H1 (cell line): Measurements from ENCODE around the gene AMPH. TPM values are rescaled to one million over a fixed set of nuclear protein-coding genes. Genes with fewer than 3 reads are reported as not detected.

Experiments
- CTCF ChIA-PET: fragments of 300-600 bp; sonication (Branson Sonifier 250); formaldehyde crosslinking; loops from one replicate; lab custom pipeline; 2021; ENCODE audit not compliant: partially characterized antibody; lab: Charles Lee
- POLR2A ChIA-PET: fragments of 300-600 bp; sonication (Branson Sonifier 250); formaldehyde crosslinking; loops from one replicate; lab custom pipeline; 2021; ENCODE audit warnings: inconsistent platforms; ENCODE audit not compliant: partially characterized antibody; lab: Charles Lee
- DNase-seq, 2 experiments: peaks; one replicate each; pipeline versions ENCODE4 v3.0.0 to v3.0.0-alpha.2; 2010 to 2022; ENCODE audit warnings: low spot score in 2 of 2, low read depth in 1 of 2, mixed read lengths in 1 of 2
- FAIRE-seq: peaks from 2 replicates; lab custom pipeline; 2011; peaks lifted over from hg19 to GRCh38; lab: Jason Lieb, UNC
- H2AFZ ChIP-seq: 2 replicates; pipeline ENCODE4 v1.8.1; 2012; ENCODE audit warnings: low read length, inconsistent platforms
- H2AK5ac ChIP-seq: 2 replicates; pipeline ENCODE4 v1.6.1; 2013; ENCODE audit warnings: low read depth, low read length
- H2BK120ac ChIP-seq: replicated peaks from 2 replicates; pipeline ENCODE3; 2013; ENCODE audit warnings: low read depth, low read length, inconsistent platforms
- H2BK12ac ChIP-seq: 2 replicates; pipeline ENCODE4 v1.6.1; 2013; ENCODE audit warnings: low read depth, low read length
- H2BK15ac ChIP-seq: 2 replicates; pipeline ENCODE4 v1.6.1; 2013; ENCODE audit warnings: low read length
- H2BK20ac ChIP-seq: 2 replicates; pipeline ENCODE4 v1.6.1; 2013; ENCODE audit warnings: low read length
- H2BK5ac ChIP-seq: 2 replicates; pipeline ENCODE4 v1.6.1; 2013; ENCODE audit warnings: low read depth, low read length
- H3K14ac ChIP-seq: 2 replicates; pipeline ENCODE4 v1.6.1; 2013; ENCODE audit warnings: inconsistent platforms; ENCODE audit not compliant: insufficient read length
- H3K18ac ChIP-seq: 2 replicates; pipeline ENCODE4 v1.6.1; 2013; ENCODE audit warnings: low read length; ENCODE audit errors: extremely low read depth
- H3K23ac ChIP-seq: 2 replicates; pipeline ENCODE4 v1.6.1; 2013; ENCODE audit warnings: inconsistent platforms; ENCODE audit not compliant: insufficient read length
- H3K23me2 ChIP-seq: 2 replicates; pipeline ENCODE4 v1.6.1; 2013; ENCODE audit warnings: low read depth, low read length
- H3K27ac ChIP-seq: 2 replicates; pipeline ENCODE4 v1.6.1; 2011; ENCODE audit warnings: low read depth, low read length, inconsistent platforms
- H3K27me3 ChIP-seq, 4 experiments: replicated peaks in 1 of 4; 1 replicate in 1 of 4; 2 replicates in 3 of 4; pipeline versions ENCODE4 v1.6.1 to v1.8.1; 2011 to 2013; ENCODE audit warnings: low read length in 3 of 4, mild to moderate bottlenecking in 3 of 4, inconsistent platforms in 2 of 4, mixed read lengths in 2 of 4, moderate library complexity in 1 of 4; ENCODE audit not compliant: control insufficient read depth in 3 of 4, insufficient read depth in 3 of 4; ENCODE audit errors: extremely low read depth in 1 of 4
- H3K36me3 ChIP-seq, 4 experiments: 2 replicates each; pipeline versions ENCODE4 v1.6.1 to v1.8.1; 2011 to 2013; ENCODE audit warnings: mild to moderate bottlenecking in 4 of 4, low read length in 3 of 4, moderate library complexity in 2 of 4, control low read depth in 1 of 4, inconsistent platforms in 1 of 4; ENCODE audit not compliant: insufficient read depth in 4 of 4, control insufficient read depth in 2 of 4
- H3K4ac ChIP-seq: replicated peaks from 2 replicates; pipeline ENCODE3; 2013; ENCODE audit warnings: low read length, low read depth, mixed read lengths, inconsistent platforms; ENCODE audit not compliant: insufficient read length
- H3K4me1 ChIP-seq, 4 experiments: replicated peaks in 1 of 4; 1 replicate in 1 of 4; 2 replicates in 3 of 4; pipeline versions ENCODE4 v1.6.1 to v1.8.1; 2011 to 2013; ENCODE audit warnings: low read length in 3 of 4, inconsistent platforms in 2 of 4, mixed read lengths in 1 of 4; ENCODE audit not compliant: insufficient read depth in 4 of 4, control insufficient read depth in 3 of 4
- H3K4me2 ChIP-seq, 2 experiments: 2 replicates each; pipeline versions ENCODE4 v1.6.1 to v1.8.1; 2011 to 2013; ENCODE audit warnings: low read depth in 2 of 2, low read length in 2 of 2, control low read depth in 1 of 2, inconsistent platforms in 1 of 2, mild to moderate bottlenecking in 1 of 2; ENCODE audit not compliant: insufficient read depth in 1 of 2
- H3K4me3 ChIP-seq, 4 experiments: fragments of 200-600, 300-600 bp in 1 of 4; sonication (generic), shearing (Covaris generic), sonication (Bioruptor Twin) in 1 of 4; 2 replicates each; pipeline versions ENCODE4 v1.5.1 to v1.8.1; 2011 to 2016; ENCODE audit warnings: low read length in 4 of 4, low read depth in 3 of 4, control low read depth in 2 of 4, inconsistent platforms in 2 of 4, mild to moderate bottlenecking in 2 of 4, mixed read lengths in 1 of 4, moderate library complexity in 1 of 4; ENCODE audit not compliant: insufficient read depth in 2 of 4; ENCODE audit errors: extremely low read depth in 1 of 4
- H3K56ac ChIP-seq: replicated peaks from 2 replicates; pipeline ENCODE3; 2013; ENCODE audit warnings: low read depth, mild to moderate bottlenecking, mixed read lengths, low read length, inconsistent platforms; ENCODE audit not compliant: insufficient read length
- H3K79me1 ChIP-seq: 2 replicates; pipeline ENCODE4 v1.6.1; 2013; ENCODE audit warnings: low read depth, low read length, control low read depth
- H3K79me2 ChIP-seq, 2 experiments: 2 replicates each; pipeline versions ENCODE4 v1.6.1 to v1.8.1; 2012 to 2013; ENCODE audit warnings: low read length in 2 of 2, mild to moderate bottlenecking in 2 of 2, inconsistent platforms in 1 of 2; ENCODE audit not compliant: insufficient read depth in 2 of 2, control insufficient read depth in 1 of 2
- H3K9ac ChIP-seq, 4 experiments: replicated peaks in 1 of 4; 1 replicate in 1 of 4; 2 replicates in 3 of 4; pipeline versions ENCODE4 v1.6.1 to v1.8.1; 2011 to 2013; ENCODE audit warnings: low read depth in 3 of 4, low read length in 3 of 4, control low read depth in 2 of 4, mild to moderate bottlenecking in 2 of 4, moderate library complexity in 2 of 4, inconsistent platforms in 1 of 4; ENCODE audit errors: extremely low read depth in 1 of 4
- H3K9me3 ChIP-seq, 2 experiments: 2 replicates each; pipeline versions ENCODE4 v1.6.1 to v1.8.1; 2012 to 2013; ENCODE audit warnings: mild to moderate bottlenecking in 2 of 2, moderate library complexity in 2 of 2, control low read depth in 1 of 2, inconsistent platforms in 1 of 2, low read depth in 1 of 2, low read length in 1 of 2, mixed read lengths in 1 of 2; ENCODE audit not compliant: insufficient read depth in 2 of 2
- H4K20me1 ChIP-seq, 2 experiments: replicated peaks in 1 of 2; 2 replicates each; pipeline versions ENCODE3 to v1.8.1; 2011 to 2013; ENCODE audit warnings: inconsistent platforms in 2 of 2, low read length in 2 of 2, mild to moderate bottlenecking in 1 of 2; ENCODE audit not compliant: insufficient read depth in 2 of 2, control insufficient read depth in 1 of 2
- H4K5ac ChIP-seq: 2 replicates; pipeline ENCODE4 v1.6.1; 2013; ENCODE audit warnings: low read length, low read depth, mixed read lengths, inconsistent platforms; ENCODE audit not compliant: insufficient read length
- H4K8ac ChIP-seq: 2 replicates; pipeline ENCODE4 v1.8.0; 2013; ENCODE audit warnings: mild to moderate bottlenecking, moderate library complexity, low read length, inconsistent platforms; ENCODE audit not compliant: insufficient read depth; ENCODE audit errors: extremely low read depth
- H4K91ac ChIP-seq: replicated peaks from 2 replicates; pipeline ENCODE3; 2013; ENCODE audit warnings: low read length, mixed read lengths, inconsistent platforms; ENCODE audit not compliant: insufficient read length
- E2F6 ChIP-seq: IDR thresholded peaks from 2 replicates; pipeline ENCODE4 v1.6.1; 2012; ENCODE audit warnings: inconsistent platforms
- POLR2A ChIP-seq, 2 experiments: IDR thresholded peaks; 1 replicate in 1 of 2; 2 replicates in 1 of 2; pipeline ENCODE4 v1.6.1; 2011; ENCODE audit warnings: low read depth in 2 of 2, low read length in 2 of 2, mild to moderate bottlenecking in 2 of 2; ENCODE audit errors: control extremely low read depth in 1 of 2
- TEAD4 ChIP-seq: IDR thresholded peaks from 2 replicates; pipeline ENCODE4 v1.6.1; 2012; ENCODE audit warnings: low read depth, low read length, inconsistent platforms, mixed read lengths
- WGBS, 2 experiments: shearing (Covaris generic) in 1 of 2; methylation state at CpG; one replicate each; pipeline versions ENCODE4 v1.1.6 to v1.1.7; 2013 to 2015; ENCODE audit warnings: low lambda C conversion rate in 2 of 2, mixed read lengths in 2 of 2, inconsistent platforms in 1 of 2, low coverage in 1 of 2, missing lambda C conversion rate in 1 of 2; ENCODE audit not compliant: insufficient replicate concordance in 2 of 2, insufficient coverage in 1 of 2, insufficient read length in 1 of 2; ENCODE audit errors: extremely low coverage in 1 of 2, missing lambda C conversion rate in 1 of 2; 5-methylcytosine and 5-hydroxymethylcytosine counted together
- polyA plus RNA-seq, 7 experiments: library from polyadenylated mRNA; depleted of rRNA in 3 of 7; stranded (reverse) in 5 of 7; unstranded in 2 of 7; fragments of >200 nt in 5 of 7; fragments of 200-250 nt in 2 of 7; gene quantifications; 1 replicate in 5 of 7; 2 replicates in 1 of 7; 4 replicates in 1 of 7; pipeline versions ENCODE4 v1.2.1 to v1.2.3, GENCODE V29; 2011 to 2013; ENCODE audit warnings: missing spikeins in 2 of 7, mixed read lengths in 2 of 7
- total RNA-seq: library from RNA; stranded (reverse); fragmentation: NEBNext Ultra II Directional; extraction: Animal tissue kit (Norgen Biotek cat#: 25700); gene quantifications from 2 replicates; pipeline ENCODE4 v1.2.1, GENCODE V29; 2021
- TF ChIP-seq, protein P1 (sequence below), 3 experiments: IDR thresholded peaks; 1 replicate in 2 of 3; 2 replicates in 1 of 3; pipeline versions ENCODE4 v1.5.1 to v1.6.1; 2011; ENCODE audit warnings: low read length in 3 of 3, mild to moderate bottlenecking in 3 of 3, inconsistent platforms in 2 of 3, low read depth in 1 of 3, moderate library complexity in 1 of 3; ENCODE audit not compliant: insufficient read depth in 1 of 3; ENCODE audit errors: control extremely low read depth in 1 of 3

Gene AMPH
- total and polyA plus RNA-seq, 2 of the 8 experiments (the other 6 are each of a cell fraction or from before 2014, with no cell fraction given) = 7.3 to 12.2 TPM

- Histone ChIP-seq H2AK5ac (no peak overlapping the region), H3K4me3 (no peak overlapping the region), H4K20me1 (no peaks in the 10 kb centered on the region), H2AFZ (no peak overlapping the region), H3K79me1 (no peaks in the 10 kb centered on the region), H2BK15ac (no peak overlapping the region), H2BK120ac (no peak overlapping the region), H3K36me3 (no peaks in the 10 kb centered on the region), H2BK5ac (no peak overlapping the region), H3K4me1 (peaks cover 0 to 3% (median 0%) of the 10 kb centered on the region in 4 experiments; a peak in 1 of 7 replicates), H3K23ac (no peak overlapping the region), H3K9ac (no peak overlapping the region), H3K14ac (no peak overlapping the region), H3K23me2 (no peaks in the 10 kb centered on the region), H2BK12ac (no peak overlapping the region), H3K4me2 (no peak overlapping the region), H4K91ac (no peak overlapping the region), H4K5ac (no peak overlapping the region), H3K27me3 (no peaks in the 10 kb centered on the region), H3K18ac (no peak overlapping the region), H2BK20ac (no peak overlapping the region), H3K56ac (no peak overlapping the region), H3K27ac (no peak overlapping the region), H3K4ac (no peak overlapping the region), H4K8ac (no peak overlapping the region), H3K9me3 (no peaks in the 10 kb centered on the region), H3K79me2 (no peaks in the 10 kb centered on the region)
- DNase-seq = no peak
- ChIA-PET CTCF (interaction anchor here (0.6 to 3.1 kb wide), 9 partner anchors 8 to 269 kb away, joined by 3 to 8 read pairs (median 3); no protein-coding TSS in a partner anchor), POLR2A (interaction anchor here (1.0 kb wide), 1 partner anchor 12 kb away, joined by 3 read pairs; no protein-coding TSS in a partner anchor)
- no peak for FAIRE-seq
- 83% methylated on average over 3 of the region's 3 CpGs; no CpG with 5 or more reads in 1 of the 2 experiments for WGBS, 2 experiments
- TF ChIP-seq E2F6 (no peak), TEAD4 (no peak), POLR2A (IDR thresholded peaks at IDR 0.05; ENCODE audit: control extremely low read depth in 1 of 2, low read depth in 2 of 2, low read length in 2 of 2) (no peak)
- TF ChIP-seq, protein P1, sequence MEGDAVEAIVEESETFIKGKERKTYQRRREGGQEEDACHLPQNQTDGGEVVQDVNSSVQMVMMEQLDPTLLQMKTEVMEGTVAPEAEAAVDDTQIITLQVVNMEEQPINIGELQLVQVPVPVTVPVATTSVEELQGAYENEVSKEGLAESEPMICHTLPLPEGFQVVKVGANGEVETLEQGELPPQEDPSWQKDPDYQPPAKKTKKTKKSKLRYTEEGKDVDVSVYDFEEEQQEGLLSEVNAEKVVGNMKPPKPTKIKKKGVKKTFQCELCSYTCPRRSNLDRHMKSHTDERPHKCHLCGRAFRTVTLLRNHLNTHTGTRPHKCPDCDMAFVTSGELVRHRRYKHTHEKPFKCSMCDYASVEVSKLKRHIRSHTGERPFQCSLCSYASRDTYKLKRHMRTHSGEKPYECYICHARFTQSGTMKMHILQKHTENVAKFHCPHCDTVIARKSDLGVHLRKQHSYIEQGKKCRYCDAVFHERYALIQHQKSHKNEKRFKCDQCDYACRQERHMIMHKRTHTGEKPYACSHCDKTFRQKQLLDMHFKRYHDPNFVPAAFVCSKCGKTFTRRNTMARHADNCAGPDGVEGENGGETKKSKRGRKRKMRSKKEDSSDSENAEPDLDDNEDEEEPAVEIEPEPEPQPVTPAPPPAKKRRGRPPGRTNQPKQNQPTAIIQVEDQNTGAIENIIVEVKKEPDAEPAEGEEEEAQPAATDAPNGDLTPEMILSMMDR (IDR thresholded peaks at IDR 0.05; ENCODE audit: control extremely low read depth in 1 of 3, insufficient read depth in 1 of 3, low read depth in 1 of 3, low read length in 3 of 3) = no peak
These were observed 48.2 kb upstream of the AMPH start for GRCh38 chr7:38679419-38679818.
